Measurements from ENCODE around the gene CD82. TPM values are rescaled to one million over a fixed set of nuclear protein-coding genes. Genes with fewer than 3 reads are reported as not detected.

Gene CD82
- total RNA-seq, 6 experiments from 2014 or later, result 18.9 to 69.4 (median 48.6) TPM

GRCh38 chr11:44654057-44654456 lies 88.6 kb downstream of the CD82 start:
- WGBS (ENCODE audit: insufficient coverage, low coverage, low lambda C conversion rate, missing lambda C conversion rate), result 100% methylated on average over 2 of the region's 9 CpGs
- DNase-seq, result no peak
- H3K4me1 ChIP-seq, result no peaks in the 10 kb centered on the region
- no peaks in the 10 kb centered on the region for H3K27me3 ChIP-seq
- H3K4me3 ChIP-seq, result no peak overlapping the region
- TF ChIP-seq POLR2A (IDR thresholded peaks at IDR 0.05) (no peak), CTCF (IDR thresholded peaks at IDR 0.05) (no peak)
- no peaks in the 10 kb centered on the region for H3K9me3 ChIP-seq
- peak in 1 of 4 donors; percentile 33 for ATAC-seq
- no peaks in the 10 kb centered on the region for H3K36me3 ChIP-seq
- intact Hi-C loops (cut with DNase I), result no loop called here
- no peak overlapping the region for H3K27ac ChIP-seq

GRCh38 chr11:44654596-44654995 lies 89.1 kb downstream of the CD82 start:
- DNase-seq (no peak), ATAC-seq (no peak)
- Histone ChIP-seq H3K9me3 (no peaks in the 10 kb centered on the region), H3K27ac (no peak overlapping the region), H3K27me3 (no peaks in the 10 kb centered on the region), H3K4me3 (no peak overlapping the region), H3K4me1 (no peaks in the 10 kb centered on the region), H3K36me3 (no peaks in the 10 kb centered on the region)
- TF ChIP-seq CTCF (IDR thresholded peaks at IDR 0.05) (no peak), POLR2A (IDR thresholded peaks at IDR 0.05) (no peak)
- 95% methylated on average over 3 of the region's 10 CpGs for WGBS (ENCODE audit: insufficient coverage, low coverage, low lambda C conversion rate, missing lambda C conversion rate)
- intact Hi-C loops (cut with DNase I), result no loop called here

- intact Hi-C loops (cut with DNase I), result no loop called here
- Histone ChIP-seq H3K27me3 (no peaks in the 10 kb centered on the region), H3K9me3 (no peaks in the 10 kb centered on the region), H3K27ac (no peak overlapping the region), H3K36me3 (no peaks in the 10 kb centered on the region), H3K4me1 (no peaks in the 10 kb centered on the region), H3K4me3 (no peak overlapping the region)
- WGBS (ENCODE audit: insufficient coverage, low coverage, low lambda C conversion rate, missing lambda C conversion rate), result 57% methylated on average over 3 of the region's 5 CpGs
- ATAC-seq (no peak), DNase-seq (no peak)
- TF ChIP-seq CTCF (IDR thresholded peaks at IDR 0.05) (no peak), POLR2A (IDR thresholded peaks at IDR 0.05) (no peak)
Observed at GRCh38 chr11:44657836-44658505, 92.5 kb downstream of the CD82 start.

GRCh38 chr11:44658506-44658850 lies 93.0 kb downstream of the CD82 start:
- no peaks in the 10 kb centered on the region for H3K27me3 ChIP-seq
- no peaks in the 10 kb centered on the region for H3K36me3 ChIP-seq
- no peak overlapping the region for H3K27ac ChIP-seq
- intact Hi-C loops (cut with DNase I), result no loop called here
- H3K9me3 ChIP-seq, result no peaks in the 10 kb centered on the region
- no peak overlapping the region for H3K4me3 ChIP-seq
- ATAC-seq (peak; percentile 33 to 67 (median 46)), DNase-seq (no peak)
- peak; percentile 15 to 41 (median 33) for TF ChIP-seq CTCF (IDR thresholded peaks at IDR 0.05)
- no peak for TF ChIP-seq POLR2A (IDR thresholded peaks at IDR 0.05)
- H3K4me1 ChIP-seq, result no peaks in the 10 kb centered on the region
- 34% methylated on average over 3 of the region's 3 CpGs for WGBS (ENCODE audit: insufficient coverage, low coverage, low lambda C conversion rate, missing lambda C conversion rate)

Measured in right lobe of liver (tissue), 6 donors.